DMS79 treated with DMSO at 0.1 percent for 48 hours (cell line): ENCODE measurements around the gene PTHLH.

ENCODE experiments used
- DNase-seq: peaks from one replicate; lab custom pipeline; 2025; lab: John Stamatoyannopoulos, UW

PTHLH gene

DNA sequence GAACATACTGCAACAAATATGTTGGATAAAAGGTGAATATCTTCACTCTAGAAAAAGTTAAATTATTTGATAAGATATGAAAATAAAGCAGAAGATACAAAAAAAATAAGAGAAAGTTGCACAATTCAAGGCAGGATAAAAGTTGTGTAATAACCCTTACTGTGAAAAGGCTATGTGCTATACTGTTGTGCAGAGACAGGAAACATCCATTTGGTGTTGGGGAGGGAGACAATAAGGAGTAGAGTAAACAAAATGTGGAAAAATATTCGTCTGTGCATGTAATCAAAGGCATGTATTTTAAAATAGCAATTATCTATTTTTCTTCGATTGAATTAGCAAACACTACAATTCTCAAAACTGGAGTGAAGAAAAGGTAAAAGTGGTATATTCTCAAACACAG, 34.8 kb downstream of the PTHLH start:
- no peak for DNase-seq

DNA sequence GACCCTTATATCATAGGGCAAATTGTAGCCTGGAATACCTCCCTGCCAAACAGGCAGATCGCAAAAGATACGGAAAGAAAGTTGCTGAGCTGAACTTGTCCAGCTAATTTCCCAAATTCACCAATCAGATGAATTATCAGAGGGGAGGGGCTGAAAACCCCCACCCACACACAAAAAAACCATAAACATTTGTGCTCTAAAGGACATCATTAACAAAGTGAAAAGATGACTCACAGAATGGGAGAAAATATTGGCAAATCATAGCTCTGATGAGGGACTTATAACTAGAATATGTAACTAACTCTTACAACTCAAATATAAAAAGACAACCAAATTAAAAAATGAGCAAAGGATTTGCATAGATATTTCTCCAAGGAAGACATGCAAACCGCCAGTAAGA, 36.3 kb downstream of the PTHLH start:
- DNase-seq, result no peak

DNA sequence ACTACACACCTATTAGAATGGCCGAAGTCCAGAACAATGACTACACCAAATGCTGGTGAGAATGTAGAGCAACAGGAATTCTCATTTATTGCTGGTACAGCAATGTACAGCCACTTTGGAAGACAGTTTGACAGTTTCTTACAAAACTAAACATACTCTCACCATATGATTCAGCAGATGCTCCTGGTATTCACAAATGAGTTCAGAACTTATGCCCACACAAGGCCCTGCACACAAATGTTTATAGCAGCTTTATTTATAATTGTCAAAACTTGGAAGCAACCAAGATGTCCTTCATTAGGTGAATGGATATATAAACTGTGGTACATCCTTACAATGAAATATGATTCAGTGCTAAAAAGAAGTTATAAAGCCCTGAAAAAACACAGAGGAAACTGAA, 38.3 kb downstream of the PTHLH start:
- DNase-seq, result no peak

DNA sequence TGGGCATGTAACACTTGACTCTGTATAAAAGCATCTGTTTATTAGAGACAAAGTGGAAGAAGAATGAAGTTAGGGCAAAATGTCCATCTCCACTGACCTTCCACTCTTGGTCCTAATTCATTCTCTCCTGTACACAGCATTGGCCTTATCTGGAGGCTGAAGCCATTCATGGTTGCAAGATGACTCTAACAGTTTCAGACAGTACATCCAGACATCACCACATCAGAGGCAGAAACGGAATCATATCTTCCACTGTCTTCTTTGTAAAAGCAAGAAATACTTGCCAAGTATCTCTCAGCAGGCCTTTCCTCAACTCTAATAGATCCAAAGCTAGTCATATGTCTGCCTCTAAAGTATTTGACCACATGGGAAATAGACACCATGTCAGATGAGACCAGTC, 41.1 kb downstream of the PTHLH start:
- no peak for DNase-seq

DNA sequence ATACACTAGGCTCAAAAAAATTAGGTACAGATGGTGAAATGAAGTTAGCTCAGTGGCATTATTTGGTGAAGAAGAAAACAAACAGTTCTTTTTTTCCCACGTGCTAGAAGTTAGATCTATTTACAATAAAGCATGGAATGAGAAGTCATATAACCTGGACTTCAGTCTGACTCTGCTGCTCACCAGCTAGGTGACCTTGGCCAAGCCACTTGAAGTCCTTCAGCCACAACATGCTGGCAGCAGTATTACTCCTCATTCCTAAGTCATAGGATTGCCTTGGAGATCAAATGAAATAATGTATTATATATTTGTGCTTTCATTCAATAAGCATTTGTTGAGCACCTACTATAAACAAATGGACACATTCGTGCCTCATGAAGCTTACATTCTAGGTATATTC, 45.2 kb downstream of the PTHLH start:
- no peak for DNase-seq

DNA sequence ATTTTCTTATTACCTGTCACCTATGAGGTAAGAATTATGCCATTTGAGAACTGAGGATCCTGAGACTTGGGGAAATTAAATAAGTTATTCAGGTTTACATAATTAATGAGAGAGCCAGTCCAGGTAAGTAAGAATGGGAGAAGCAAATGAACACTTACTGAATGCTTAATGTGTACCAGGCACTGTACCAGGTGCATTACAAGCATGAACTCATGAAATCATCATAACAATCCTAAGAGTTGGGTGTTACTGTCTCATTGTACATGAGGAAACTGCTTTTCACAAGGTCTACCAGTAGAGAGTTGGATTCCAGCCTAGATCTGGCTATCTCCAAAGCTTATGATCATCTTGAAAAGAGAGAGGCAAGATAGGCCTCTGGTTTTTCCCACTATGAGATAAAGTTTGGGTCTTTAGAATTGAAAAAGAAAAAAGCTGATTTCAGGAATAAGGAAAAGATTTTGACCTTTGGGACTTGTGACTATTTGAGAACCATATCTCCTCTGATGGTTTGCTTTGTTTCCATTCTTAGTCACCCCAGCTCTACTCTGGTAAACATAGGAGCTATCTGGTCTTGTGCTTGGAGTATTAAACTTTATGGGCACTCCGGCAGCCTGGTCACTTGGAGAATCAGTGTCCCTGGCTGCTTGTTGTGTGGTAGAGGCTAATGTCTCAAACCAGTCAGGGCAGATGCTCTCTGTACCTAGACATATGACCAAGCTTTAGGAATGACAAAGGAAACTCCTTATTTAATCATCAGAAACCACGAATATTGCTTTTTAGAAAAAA, 48.0 kb downstream of the PTHLH start:
- DNase-seq, result no peak

DNA sequence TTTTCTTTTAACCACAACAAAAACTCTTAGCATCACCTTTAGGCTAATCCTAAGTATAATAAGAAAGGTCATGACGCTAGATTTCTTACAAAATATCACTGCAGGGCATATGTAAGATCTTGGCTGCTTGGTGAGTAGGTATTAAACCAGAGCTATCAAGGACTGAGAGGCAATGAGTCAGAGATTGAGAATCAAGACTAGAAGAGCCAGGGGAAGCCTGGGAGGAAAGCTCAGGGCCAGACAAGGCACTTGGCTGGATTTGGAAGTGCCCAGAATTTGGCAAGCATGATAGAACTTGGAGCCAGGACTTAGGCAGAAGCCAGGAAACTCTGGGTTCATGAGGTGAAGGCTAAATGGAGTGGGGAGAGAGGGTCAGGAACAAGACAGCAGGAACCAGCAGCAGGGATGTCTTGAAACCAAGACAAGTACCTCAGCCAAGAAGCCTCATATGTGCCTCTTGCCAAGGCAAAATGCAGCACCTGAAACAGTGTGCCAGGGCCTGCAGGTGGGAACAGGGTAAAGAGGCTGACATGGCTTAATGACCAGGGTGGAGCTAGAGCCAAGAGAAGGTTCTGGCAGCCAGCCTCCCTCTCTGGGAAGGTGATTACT, 49.9 kb downstream of the PTHLH start:
- DNase-seq, result peak; percentile 52

DNA sequence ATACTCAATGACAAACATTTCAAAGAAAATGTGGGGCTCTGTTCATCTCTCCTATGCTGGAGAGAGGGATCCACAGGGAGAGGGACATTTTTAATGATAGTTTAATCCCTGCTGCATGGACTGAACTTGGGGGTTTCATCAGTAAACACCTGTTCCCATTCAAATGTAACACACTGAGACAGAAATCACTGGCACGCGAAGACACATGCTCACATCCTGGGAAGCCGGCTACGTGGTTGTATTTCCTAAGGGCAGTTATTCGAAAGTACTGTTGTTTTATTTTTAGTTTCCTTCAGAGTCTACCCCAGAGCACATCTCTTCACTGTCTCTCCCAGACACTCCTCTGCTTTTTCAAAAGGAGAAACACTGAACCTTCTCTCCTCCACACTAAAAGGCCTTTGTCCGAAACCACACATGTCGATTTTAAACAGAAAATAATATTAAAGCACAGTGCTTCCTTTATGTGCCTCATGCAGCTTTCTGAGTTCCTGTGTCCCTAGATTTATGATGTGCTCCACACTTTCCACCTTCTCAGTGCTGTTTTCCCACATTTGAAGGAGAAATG, 52.8 kb downstream of the PTHLH start:
- no peak for DNase-seq

DNA sequence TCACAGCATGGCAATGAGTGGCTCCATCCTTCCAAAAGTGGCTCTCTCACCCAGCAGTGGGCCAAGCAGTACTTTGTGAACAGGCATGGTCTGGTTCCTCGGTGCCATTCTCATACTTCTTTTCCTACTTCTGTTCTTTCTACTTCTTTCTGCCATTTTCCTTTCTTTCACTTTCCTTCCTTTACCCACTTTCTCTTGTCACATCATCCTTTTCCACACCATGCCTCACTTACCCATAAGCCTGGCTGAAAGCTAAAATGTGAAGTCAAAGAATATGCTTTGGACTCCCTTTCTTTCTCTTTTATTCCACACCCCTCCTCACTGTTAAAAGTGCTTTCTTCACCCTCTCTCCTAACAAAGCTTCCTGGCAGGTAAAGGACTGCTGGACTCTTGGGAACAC, 57.0 kb downstream of the PTHLH start:
- no peak for DNase-seq

DNA sequence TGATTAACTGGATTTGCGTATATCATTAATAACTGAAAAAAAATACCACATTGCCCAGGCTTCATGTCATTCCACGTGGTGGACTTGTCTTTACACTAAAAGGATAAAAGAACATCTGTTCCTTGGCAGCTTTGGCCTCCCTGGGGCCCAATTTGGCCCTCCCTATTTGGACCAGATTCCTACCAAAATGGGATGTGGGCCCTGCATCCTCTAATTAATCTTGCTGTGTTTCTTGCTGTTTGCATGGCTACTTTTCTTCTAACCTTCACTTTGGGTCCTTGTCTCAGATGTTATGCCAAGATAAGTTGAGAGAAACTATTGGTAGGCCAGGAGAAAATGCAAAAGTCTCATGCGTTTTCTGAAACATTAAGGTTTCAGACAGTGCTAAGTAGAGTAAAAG, 57.5 kb downstream of the PTHLH start:
- DNase-seq, result no peak

DNA sequence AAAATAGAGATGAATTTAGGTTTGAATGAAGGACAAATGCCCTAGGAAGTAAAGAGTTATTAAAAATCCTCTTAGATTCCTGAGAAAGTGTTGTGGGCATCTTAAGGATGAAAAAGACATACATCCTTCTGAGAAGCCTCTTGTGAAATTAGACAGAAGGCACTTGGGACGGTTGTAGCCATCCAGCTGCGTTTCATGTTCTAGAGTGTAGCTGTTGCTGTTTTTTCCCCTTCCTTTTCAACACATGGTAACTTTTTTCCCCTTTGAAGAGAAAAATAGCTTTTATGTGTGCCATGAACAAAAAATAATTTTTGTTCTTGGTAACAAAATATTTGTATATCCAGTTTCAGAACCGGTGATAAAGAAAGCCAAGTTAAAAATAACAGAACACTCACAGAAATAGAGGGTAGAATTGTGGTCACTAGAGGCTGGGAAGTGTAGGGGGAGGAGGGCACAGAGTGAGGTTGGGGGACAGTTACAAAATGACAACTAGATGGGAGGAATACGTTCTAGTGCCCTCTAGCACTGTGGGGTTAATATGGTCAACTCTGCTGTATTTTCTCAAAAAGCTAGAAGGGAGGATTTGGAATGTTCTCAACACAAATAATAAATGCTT, 58.4 kb downstream of the PTHLH start:
- DNase-seq, result no peak

DNA sequence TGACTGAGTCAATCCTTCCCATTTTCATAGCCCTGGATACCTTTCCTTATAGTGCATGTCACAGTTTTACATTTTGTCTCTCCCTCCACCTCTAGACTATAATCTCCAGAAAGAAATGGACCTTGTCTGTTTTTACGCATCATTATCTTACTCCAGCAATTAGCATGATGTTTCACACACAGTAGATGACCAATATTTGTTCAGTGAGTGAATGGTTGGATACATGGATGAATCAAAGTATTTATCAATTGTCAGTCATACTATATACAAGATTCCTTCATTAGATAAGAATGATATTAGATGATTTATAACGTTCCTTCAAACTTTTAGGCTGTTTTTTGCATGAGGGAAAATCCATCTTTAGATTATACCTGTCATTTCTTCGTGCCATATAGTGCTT, 61.1 kb downstream of the PTHLH start:
- DNase-seq, result no peak
